ENCODE measurements around the gene ABR.
"Not testable (repeated sequence)": the region's sequence is repeated elsewhere in the genome, so short reads cannot be mapped to it uniquely, and the experiment has no call there.

GRCh38 chr17:1048516-1049115, 131.2 kb downstream of the ABR start:
- TF ChIP-seq CTCF, POLR2A (IDR thresholded peaks at IDR 0.05): not testable (repeated sequence)
